CD14-positive monocyte (primary cell): ENCODE results near the gene NFYC. TPM values are rescaled to one million over a fixed set of nuclear protein-coding genes. Genes with fewer than 3 reads are reported as not detected.

ENCODE experiments used
- DNase-seq, 3 donors: peaks; one replicate each; pipeline ENCODE4 v3.0.0-alpha.2; 2011 to 2022
- H2AFZ ChIP-seq: 2 replicates; pipeline ENCODE4 v1.6.0; 2012; ENCODE audit warnings: mild to moderate bottlenecking, low read depth, low read length, inconsistent platforms; ENCODE audit not compliant: insufficient read depth, poor library complexity, severe bottlenecking
- H3K27ac ChIP-seq, 2 donors: 1 replicate in 1 of 2; 2 replicates in 1 of 2; pipeline ENCODE4 v1.5.1; 2012 to 2013; ENCODE audit warnings: low read length in 2 of 2, control low read depth in 1 of 2, inconsistent platforms in 1 of 2, low read depth in 1 of 2, mild to moderate bottlenecking in 1 of 2
- H3K27me3 ChIP-seq, 2 donors: one replicate each; pipeline versions ENCODE4 v1.6.0 to v1.6.1; 2011 to 2013; ENCODE audit warnings: low read length in 2 of 2; ENCODE audit not compliant: control insufficient read depth in 2 of 2, insufficient read depth in 2 of 2
- H3K36me3 ChIP-seq, 2 donors: replicated peaks in 1 of 2; 1 replicate in 1 of 2; 2 replicates in 1 of 2; pipeline versions ENCODE4 v1.5.1 to v1.6.1; 2012 to 2013; ENCODE audit warnings: low read length in 2 of 2, control low read depth in 1 of 2, inconsistent platforms in 1 of 2, mild to moderate bottlenecking in 1 of 2; ENCODE audit not compliant: insufficient read depth in 2 of 2, control insufficient read depth in 1 of 2
- H3K4me1 ChIP-seq, 2 donors: 1 replicate in 1 of 2; 2 replicates in 1 of 2; pipeline versions ENCODE4 v1.5.1 to v1.6.1; 2012 to 2013; ENCODE audit warnings: low read length in 2 of 2, control low read depth in 1 of 2, inconsistent platforms in 1 of 2, mild to moderate bottlenecking in 1 of 2, moderate library complexity in 1 of 2; ENCODE audit not compliant: insufficient read depth in 2 of 2, control insufficient read depth in 1 of 2
- H3K4me2 ChIP-seq: replicated peaks from 2 replicates; pipeline ENCODE3; 2012; ENCODE audit warnings: low read length, moderate library complexity, mild to moderate bottlenecking; ENCODE audit not compliant: poor library complexity, severe bottlenecking; ENCODE audit errors: extremely low read depth
- H3K4me3 ChIP-seq, 3 experiments: fragments of 200-600 bp in 1 of 3; sonication (generic) in 1 of 3; replicated peaks in 1 of 3; 1 replicate in 2 of 3; 2 replicates in 1 of 3; pipeline ENCODE4 v1.5.1; 2011 to 2013; ENCODE audit warnings: low read length in 3 of 3, mild to moderate bottlenecking in 3 of 3, control low read depth in 2 of 3, low read depth in 2 of 3, inconsistent platforms in 1 of 3, moderate library complexity in 1 of 3
- H3K79me2 ChIP-seq: 2 replicates; pipeline ENCODE4 v1.6.0; 2012; ENCODE audit warnings: mild to moderate bottlenecking, control low read depth, inconsistent platforms, low read length, moderate library complexity; ENCODE audit not compliant: insufficient read depth
- H3K9ac ChIP-seq: 2 replicates; pipeline ENCODE4 v1.6.0; 2017; ENCODE audit warnings: low read length, mild to moderate bottlenecking; ENCODE audit not compliant: insufficient read depth, poor library complexity, severe bottlenecking
- H3K9me3 ChIP-seq, 2 donors: replicated peaks in 1 of 2; 1 replicate in 1 of 2; 2 replicates in 1 of 2; pipeline versions ENCODE4 v1.5.1 to v1.6.1; 2012 to 2013; ENCODE audit warnings: low read length in 2 of 2, control low read depth in 1 of 2; ENCODE audit not compliant: control insufficient read depth in 1 of 2, insufficient read depth in 1 of 2
- H4K20me1 ChIP-seq: 2 replicates; pipeline ENCODE4 v1.6.0; 2012; ENCODE audit warnings: mild to moderate bottlenecking, low read length, control low read depth, moderate library complexity; ENCODE audit not compliant: insufficient read depth
- H3K27ac Mint-ChIP-seq, 7 donors: one replicate each; pipeline ENCODE4 v1.8.0; 2020; ENCODE audit warnings: mild to moderate bottlenecking in 7 of 7, mixed read lengths in 7 of 7, moderate library complexity in 6 of 7, inconsistent platforms in 2 of 7
- H3K27me3 Mint-ChIP-seq, 3 donors: one replicate each; pipeline ENCODE4 v1.8.0; 2021 to 2022; ENCODE audit warnings: low read depth in 3 of 3, mild to moderate bottlenecking in 3 of 3, mixed read lengths in 3 of 3, moderate library complexity in 3 of 3, inconsistent platforms in 1 of 3
- H3K36me3 Mint-ChIP-seq, 2 donors: one replicate each; pipeline ENCODE4 v1.8.0; 2020; ENCODE audit warnings: mixed read lengths in 2 of 2, inconsistent platforms in 1 of 2, mild to moderate bottlenecking in 1 of 2
- H3K4me1 Mint-ChIP-seq: one replicate; pipeline ENCODE4 v1.8.0; 2020; ENCODE audit warnings: mild to moderate bottlenecking, mixed read lengths
- H3K4me3 Mint-ChIP-seq, 2 donors: one replicate each; pipeline ENCODE4 v1.8.0; 2020; ENCODE audit warnings: mild to moderate bottlenecking in 2 of 2, mixed read lengths in 2 of 2, moderate library complexity in 1 of 2
- H3K9me3 Mint-ChIP-seq, 7 donors: one replicate each; pipeline ENCODE4 v1.8.0; 2020 to 2022; ENCODE audit warnings: mixed read lengths in 7 of 7, mild to moderate bottlenecking in 6 of 7, moderate library complexity in 6 of 7, inconsistent platforms in 2 of 7
- WGBS: methylation state at CpG from one replicate; pipeline ENCODE4 v1.1.5; 2013; ENCODE audit warnings: missing lambda C conversion rate; ENCODE audit not compliant: insufficient coverage; 5-methylcytosine and 5-hydroxymethylcytosine counted together
- intact Hi-C, 2 donors: fragments of 100-400 bp; cut with micrococcal nuclease; formaldehyde crosslinking; loops; one replicate each; pipeline versions ENCODE4 v1.15.0 to v1.15.1; 2023
- polyA plus RNA-seq, 3 donors: library from polyadenylated mRNA; depleted of rRNA in 1 of 3; unstranded in 2 of 3; stranded (reverse) in 1 of 3; fragments of 300-500 nt in 2 of 3; fragments of >200 nt in 1 of 3; fragmentation: Illumina TruSeq in 2 of 3; gene quantifications; 1 replicate in 2 of 3; 2 replicates in 1 of 3; pipeline ENCODE4 v1.2.3, GENCODE V29; 2012 to 2021
- TF ChIP-seq, protein P1 (sequence below): fragments of 200-600 bp; IDR thresholded peaks from one replicate; pipeline ENCODE4 v1.8.0; 2022; ENCODE audit warnings: antibody characterized with exemption, mild to moderate bottlenecking

Gene NFYC
- polyA plus RNA-seq, 3 donors = 61.2 to 142 (median 68.2) TPM

GRCh38 chr1:40763742-40764532, 72.4 kb downstream of the NFYC start:
- peaks cover 56% of the 10 kb centered on the region for H4K20me1 ChIP-seq
- DNase-seq = no peak
- H3K36me3 ChIP-seq = peaks cover 89 to 98% of the 10 kb centered on the region in 2 donors
- 89% methylated on average over 3 of the region's 9 CpGs for WGBS
- H3K27ac ChIP-seq = no peak overlapping the region
- H3K4me3 Mint-ChIP-seq = no peak overlapping the region
- no peaks in the 10 kb centered on the region for H3K79me2 ChIP-seq
- H3K4me1 ChIP-seq = no peaks in the 10 kb centered on the region
- intact Hi-C loops = no loop called here
- TF ChIP-seq, protein P1, sequence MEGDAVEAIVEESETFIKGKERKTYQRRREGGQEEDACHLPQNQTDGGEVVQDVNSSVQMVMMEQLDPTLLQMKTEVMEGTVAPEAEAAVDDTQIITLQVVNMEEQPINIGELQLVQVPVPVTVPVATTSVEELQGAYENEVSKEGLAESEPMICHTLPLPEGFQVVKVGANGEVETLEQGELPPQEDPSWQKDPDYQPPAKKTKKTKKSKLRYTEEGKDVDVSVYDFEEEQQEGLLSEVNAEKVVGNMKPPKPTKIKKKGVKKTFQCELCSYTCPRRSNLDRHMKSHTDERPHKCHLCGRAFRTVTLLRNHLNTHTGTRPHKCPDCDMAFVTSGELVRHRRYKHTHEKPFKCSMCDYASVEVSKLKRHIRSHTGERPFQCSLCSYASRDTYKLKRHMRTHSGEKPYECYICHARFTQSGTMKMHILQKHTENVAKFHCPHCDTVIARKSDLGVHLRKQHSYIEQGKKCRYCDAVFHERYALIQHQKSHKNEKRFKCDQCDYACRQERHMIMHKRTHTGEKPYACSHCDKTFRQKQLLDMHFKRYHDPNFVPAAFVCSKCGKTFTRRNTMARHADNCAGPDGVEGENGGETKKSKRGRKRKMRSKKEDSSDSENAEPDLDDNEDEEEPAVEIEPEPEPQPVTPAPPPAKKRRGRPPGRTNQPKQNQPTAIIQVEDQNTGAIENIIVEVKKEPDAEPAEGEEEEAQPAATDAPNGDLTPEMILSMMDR = no peak
- H3K9me3 ChIP-seq = no peaks in the 10 kb centered on the region
- H3K27ac Mint-ChIP-seq = peak overlapping the region in 1 of 7 donors; percentile 8
- H3K4me2 ChIP-seq = no peak overlapping the region
- peaks cover 86 to 94% of the 10 kb centered on the region in 2 donors for H3K36me3 Mint-ChIP-seq
- H3K27me3 Mint-ChIP-seq = no peaks in the 10 kb centered on the region
- H3K4me1 Mint-ChIP-seq = no peaks in the 10 kb centered on the region
- no peaks in the 10 kb centered on the region for H3K27me3 ChIP-seq
- H3K9me3 Mint-ChIP-seq = no peaks in the 10 kb centered on the region
- no peak overlapping the region for H3K4me3 ChIP-seq
- H3K9ac ChIP-seq = no peak overlapping the region
- H2AFZ ChIP-seq = no peak overlapping the region

GRCh38 chr1:40764981-40765380, 73.5 kb downstream of the NFYC start:
- Histone ChIP-seq H4K20me1 (peaks cover 61% of the 10 kb centered on the region), H3K36me3 (peaks cover 89 to 98% of the 10 kb centered on the region in 2 donors), H3K27me3 (no peaks in the 10 kb centered on the region), H2AFZ (no peak overlapping the region), H3K9ac (no peak overlapping the region), H3K27ac (no peak overlapping the region), H3K79me2 (no peaks in the 10 kb centered on the region), H3K4me2 (no peak overlapping the region), H3K4me1 (no peaks in the 10 kb centered on the region), H3K4me3 (no peak overlapping the region), H3K9me3 (no peaks in the 10 kb centered on the region)
- Mint-ChIP-seq H3K27ac (peak overlapping the region in 2 of 7 donors; percentile 17 to 21), H3K27me3 (no peaks in the 10 kb centered on the region), H3K4me1 (no peaks in the 10 kb centered on the region), H3K36me3 (peaks cover 87 to 94% of the 10 kb centered on the region in 2 donors), H3K4me3 (no peak overlapping the region), H3K9me3 (no peaks in the 10 kb centered on the region)
- TF ChIP-seq, protein P1 = no peak
- DNase-seq = no peak
- intact Hi-C loops = no loop called here
- WGBS = 40% methylated on average over 1 of the region's 2 CpGs
